LoVo (cell line): ENCODE results near the gene DAP.
"Not testable (repeated sequence)": the region's sequence is repeated elsewhere in the genome, so short reads cannot be mapped to it uniquely, and the experiment has no call there.

Experiments used
- DNase-seq: peaks from one replicate; pipeline ENCODE4 v3.0.0-alpha.2; 2016; ENCODE audit warnings: low spot score

Gene DAP

GRCh38 chr5:10653043-10653442 is 108.0 kb downstream of the DAP start:
- no peak for DNase-seq

- no peak for DNase-seq
These were observed 108.4 kb downstream of the DAP start for GRCh38 chr5:10652606-10653005.

GRCh38 chr5:10652151-10652550 is 108.9 kb downstream of the DAP start:
- DNase-seq = no peak

- DNase-seq = no peak
These were observed 111.2 kb downstream of the DAP start for GRCh38 chr5:10649666-10650380.

- DNase-seq = no peak
These were observed 112.0 kb downstream of the DAP start for GRCh38 chr5:10648806-10649665.

GRCh38 chr5:10647640-10648039 is 113.4 kb downstream of the DAP start:
- no peak for DNase-seq

- DNase-seq = no peak
These were observed 115.4 kb downstream of the DAP start for GRCh38 chr5:10645671-10646070.

- no peak for DNase-seq
These were observed 115.9 kb downstream of the DAP start for GRCh38 chr5:10645146-10645545.

GRCh38 chr5:10644192-10644591 is 116.8 kb downstream of the DAP start:
- DNase-seq = no peak

GRCh38 chr5:10642367-10642766 is 118.7 kb downstream of the DAP start:
- no peak for DNase-seq

- no peak for DNase-seq
These were observed 121.1 kb downstream of the DAP start for GRCh38 chr5:10639846-10640368.

GRCh38 chr5:10638723-10639122 is 122.3 kb downstream of the DAP start:
- not testable (repeated sequence) for DNase-seq

- DNase-seq = no peak
These were observed 123.1 kb downstream of the DAP start for GRCh38 chr5:10637944-10638343.

- DNase-seq = no peak
These were observed 124.5 kb downstream of the DAP start for GRCh38 chr5:10636363-10637142.

GRCh38 chr5:10635867-10636350 is 125.1 kb downstream of the DAP start:
- no peak for DNase-seq

GRCh38 chr5:10635257-10635866 is 125.7 kb downstream of the DAP start:
- DNase-seq = no peak

- DNase-seq = no peak
These were observed 126.5 kb downstream of the DAP start for GRCh38 chr5:10634562-10634961.

- no peak for DNase-seq
These were observed 127.0 kb downstream of the DAP start for GRCh38 chr5:10634050-10634449.

GRCh38 chr5:10633271-10634049 is 127.6 kb downstream of the DAP start:
- DNase-seq = no peak

- DNase-seq = no peak
These were observed 128.8 kb downstream of the DAP start for GRCh38 chr5:10632110-10632761.
